Activated CD8-positive, alpha-beta memory T cell treated with anti-CD3 and anti-CD28 coated beads for 4 hours (primary cell): ENCODE results near the gene ARHGAP36.

Experiments used
- DNase-seq, 2 donors: peaks; one replicate each; pipeline ENCODE4 v3.0.0-alpha.2; 2020; ENCODE audit warnings: low read depth in 2 of 2

ARHGAP36 gene

GRCh38 chrX:131058136-131058868, at the start of gene ARHGAP36:
TSS of gene ARHGAP36 (plus strand) at chrX:131058346. CDS start at chrX:131081666, 23,320 bp downstream.
- no peak for DNase-seq

- no peak for DNase-seq
Observed at GRCh38 chrX:131010186-131010585, 48.0 kb upstream of the ARHGAP36 start.

- DNase-seq = no peak
Observed at GRCh38 chrX:131025336-131025735, 32.8 kb upstream of the ARHGAP36 start.

- DNase-seq = no peak
Observed at GRCh38 chrX:131032354-131033230, 25.6 kb upstream of the ARHGAP36 start.

GRCh38 chrX:131034063-131034462, 24.1 kb upstream of the ARHGAP36 start:
- no peak for DNase-seq

- no peak for DNase-seq
Observed at GRCh38 chrX:131040781-131041180, 17.4 kb upstream of the ARHGAP36 start.

- DNase-seq = no peak
Observed at GRCh38 chrX:131041667-131042066, 16.5 kb upstream of the ARHGAP36 start.

GRCh38 chrX:131045726-131046125, 12.4 kb upstream of the ARHGAP36 start:
- no peak for DNase-seq

- no peak for DNase-seq
Observed at GRCh38 chrX:131046596-131046995, 11.6 kb upstream of the ARHGAP36 start.

- DNase-seq = no peak
Observed at GRCh38 chrX:131047180-131047579, 11.0 kb upstream of the ARHGAP36 start.

GRCh38 chrX:131053076-131053475, 5.1 kb upstream of the ARHGAP36 start:
- no peak for DNase-seq

- DNase-seq = no peak
Observed at GRCh38 chrX:131054906-131055305, 3.2 kb upstream of the ARHGAP36 start.

- DNase-seq = no peak
Observed at GRCh38 chrX:131057706-131058105, 440 bp upstream of the ARHGAP36 start.

GRCh38 chrX:131059246-131059645, 1.1 kb downstream of the ARHGAP36 start:
- no peak for DNase-seq

GRCh38 chrX:131060147-131060546, 2.0 kb downstream of the ARHGAP36 start:
- DNase-seq = no peak

- DNase-seq = no peak
Observed at GRCh38 chrX:131061306-131061705, 3.2 kb downstream of the ARHGAP36 start.

GRCh38 chrX:131063613-131064012, 5.5 kb downstream of the ARHGAP36 start:
- no peak for DNase-seq

- DNase-seq = no peak
Observed at GRCh38 chrX:131066237-131066636, 8.1 kb downstream of the ARHGAP36 start.

GRCh38 chrX:131067216-131067615, 9.1 kb downstream of the ARHGAP36 start:
- no peak for DNase-seq

GRCh38 chrX:131067846-131068745, 9.9 kb downstream of the ARHGAP36 start:
- DNase-seq = no peak

- DNase-seq = no peak
Observed at GRCh38 chrX:131068945-131069719, 11.0 kb downstream of the ARHGAP36 start.
